OCI-LY3 (cell line): ENCODE data around the gene QKI.

ENCODE experiments used
- EZH2phosphoT487 ChIP-seq: fragments of 200-600 bp; shearing (Covaris generic); IDR thresholded peaks from 2 replicates; pipeline ENCODE4 v1.6.1; 2018; ENCODE audit warnings: antibody characterized with exemption, mixed run types, low read depth
- TF ChIP-seq, protein P1 (sequence below): fragments of 200-600, 300-600 bp; sonication (generic); IDR thresholded peaks from 2 replicates; pipeline ENCODE4 v1.5.1; 2014; ENCODE audit warnings: antibody characterized with exemption, low read length, low read depth

DNA sequence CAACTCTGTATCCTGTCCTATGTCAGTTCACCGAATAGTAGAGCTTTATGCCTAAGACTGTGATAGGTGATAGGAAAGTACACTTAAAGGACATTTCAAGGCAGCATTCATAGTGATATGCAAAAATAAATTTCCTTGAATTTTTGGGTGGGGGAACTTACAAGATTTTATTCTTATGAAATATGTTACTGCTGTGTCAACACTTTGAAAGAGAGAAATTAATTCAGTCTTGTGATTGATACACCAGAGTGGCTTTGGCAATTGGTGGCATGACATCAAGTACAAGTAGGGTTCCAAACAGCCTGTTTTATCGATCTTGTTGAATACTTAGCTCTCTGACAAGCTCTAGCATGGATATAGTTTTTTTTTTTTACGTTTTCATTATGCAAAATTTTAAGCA, 72.3 kb downstream of the QKI start:
- TF ChIP-seq, protein P1, sequence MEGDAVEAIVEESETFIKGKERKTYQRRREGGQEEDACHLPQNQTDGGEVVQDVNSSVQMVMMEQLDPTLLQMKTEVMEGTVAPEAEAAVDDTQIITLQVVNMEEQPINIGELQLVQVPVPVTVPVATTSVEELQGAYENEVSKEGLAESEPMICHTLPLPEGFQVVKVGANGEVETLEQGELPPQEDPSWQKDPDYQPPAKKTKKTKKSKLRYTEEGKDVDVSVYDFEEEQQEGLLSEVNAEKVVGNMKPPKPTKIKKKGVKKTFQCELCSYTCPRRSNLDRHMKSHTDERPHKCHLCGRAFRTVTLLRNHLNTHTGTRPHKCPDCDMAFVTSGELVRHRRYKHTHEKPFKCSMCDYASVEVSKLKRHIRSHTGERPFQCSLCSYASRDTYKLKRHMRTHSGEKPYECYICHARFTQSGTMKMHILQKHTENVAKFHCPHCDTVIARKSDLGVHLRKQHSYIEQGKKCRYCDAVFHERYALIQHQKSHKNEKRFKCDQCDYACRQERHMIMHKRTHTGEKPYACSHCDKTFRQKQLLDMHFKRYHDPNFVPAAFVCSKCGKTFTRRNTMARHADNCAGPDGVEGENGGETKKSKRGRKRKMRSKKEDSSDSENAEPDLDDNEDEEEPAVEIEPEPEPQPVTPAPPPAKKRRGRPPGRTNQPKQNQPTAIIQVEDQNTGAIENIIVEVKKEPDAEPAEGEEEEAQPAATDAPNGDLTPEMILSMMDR, result no peak
- no peak for TF ChIP-seq EZH2phosphoT487
